Stimulated activated CD8-positive, alpha-beta memory T cell treated with anti-CD3 and anti-CD28 coated beads, Interleukin-15, amount 100 ng/mL, for 48 hours (primary cell): ENCODE data around the gene SAMHD1.
"Not testable (repeated sequence)": the region's sequence is repeated elsewhere in the genome, so short reads cannot be mapped to it uniquely, and the experiment has no call there.

ENCODE experiments used
- DNase-seq, 2 donors: peaks; one replicate each; pipeline ENCODE4 v3.0.0-alpha.2; 2020; ENCODE audit warnings: low read depth in 2 of 2

Gene SAMHD1

GRCh38 chr20:36956016-36956415, 4.5 kb upstream of the SAMHD1 start:
- no peak for DNase-seq

- DNase-seq, result no peak
Measured at GRCh38 chr20:36951979-36952738, 651 bp upstream of the SAMHD1 start.

GRCh38 chr20:36950414-36951197, 902 bp downstream of the SAMHD1 start:
- peak; percentile 17 to 20 for DNase-seq

- DNase-seq, result no peak
Measured at GRCh38 chr20:36941401-36941835, 10.1 kb downstream of the SAMHD1 start.

- no peak for DNase-seq
Measured at GRCh38 chr20:36937402-36937770, 14.1 kb downstream of the SAMHD1 start.

DNA sequence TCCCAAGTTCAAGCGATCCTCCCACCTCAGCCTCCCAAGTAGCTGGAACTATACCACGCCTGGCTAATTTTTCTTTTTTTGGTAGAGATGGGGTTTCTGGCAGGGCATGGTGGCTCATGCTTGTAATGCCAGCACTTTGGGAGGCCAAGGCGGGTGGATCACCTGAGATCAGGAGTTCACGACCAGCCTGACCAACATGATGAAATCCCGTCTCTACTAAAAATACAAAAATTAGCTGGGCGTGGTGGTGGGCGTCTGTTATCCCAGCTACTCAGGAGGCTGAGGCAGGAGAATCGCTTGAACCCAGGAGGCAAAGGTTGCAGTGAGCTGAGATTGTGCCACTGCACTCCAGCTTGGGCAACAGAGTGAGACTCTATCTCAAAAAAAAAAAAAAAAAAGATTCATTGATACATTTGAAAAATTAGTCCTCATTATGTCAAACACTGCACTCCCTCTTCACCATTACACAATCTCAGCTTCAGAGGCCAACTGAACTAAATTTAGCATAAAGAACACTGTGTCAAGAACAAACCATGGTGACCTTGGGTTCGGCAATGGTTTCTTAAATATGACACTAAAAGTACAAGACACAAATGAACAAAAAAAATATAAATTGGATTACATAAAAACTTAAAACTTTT, 14.6 kb downstream of the SAMHD1 start:
- not testable (repeated sequence) for DNase-seq

DNA sequence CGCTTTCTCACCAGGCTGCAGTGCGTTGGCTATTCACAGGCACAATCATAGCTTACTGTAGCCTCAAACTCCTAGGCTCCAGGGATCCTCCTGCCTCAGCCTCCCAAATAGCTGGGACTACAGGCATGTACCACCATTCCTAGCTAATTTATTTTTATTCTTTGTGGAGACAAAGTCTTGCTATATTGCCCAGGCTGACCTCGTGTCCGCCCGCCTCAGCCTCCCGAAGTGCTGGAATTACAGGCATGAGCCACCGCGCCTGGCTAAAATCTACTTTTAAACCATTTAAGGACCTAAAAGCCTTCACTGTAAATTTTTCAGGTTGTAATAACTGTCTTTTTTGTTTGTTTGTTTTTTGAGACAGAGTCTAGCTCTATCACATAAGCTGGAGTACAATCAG, 15.2 kb downstream of the SAMHD1 start:
- DNase-seq, result no peak

GRCh38 chr20:36933571-36933970, 17.9 kb downstream of the SAMHD1 start:
- DNase-seq, result not testable (repeated sequence)

DNA sequence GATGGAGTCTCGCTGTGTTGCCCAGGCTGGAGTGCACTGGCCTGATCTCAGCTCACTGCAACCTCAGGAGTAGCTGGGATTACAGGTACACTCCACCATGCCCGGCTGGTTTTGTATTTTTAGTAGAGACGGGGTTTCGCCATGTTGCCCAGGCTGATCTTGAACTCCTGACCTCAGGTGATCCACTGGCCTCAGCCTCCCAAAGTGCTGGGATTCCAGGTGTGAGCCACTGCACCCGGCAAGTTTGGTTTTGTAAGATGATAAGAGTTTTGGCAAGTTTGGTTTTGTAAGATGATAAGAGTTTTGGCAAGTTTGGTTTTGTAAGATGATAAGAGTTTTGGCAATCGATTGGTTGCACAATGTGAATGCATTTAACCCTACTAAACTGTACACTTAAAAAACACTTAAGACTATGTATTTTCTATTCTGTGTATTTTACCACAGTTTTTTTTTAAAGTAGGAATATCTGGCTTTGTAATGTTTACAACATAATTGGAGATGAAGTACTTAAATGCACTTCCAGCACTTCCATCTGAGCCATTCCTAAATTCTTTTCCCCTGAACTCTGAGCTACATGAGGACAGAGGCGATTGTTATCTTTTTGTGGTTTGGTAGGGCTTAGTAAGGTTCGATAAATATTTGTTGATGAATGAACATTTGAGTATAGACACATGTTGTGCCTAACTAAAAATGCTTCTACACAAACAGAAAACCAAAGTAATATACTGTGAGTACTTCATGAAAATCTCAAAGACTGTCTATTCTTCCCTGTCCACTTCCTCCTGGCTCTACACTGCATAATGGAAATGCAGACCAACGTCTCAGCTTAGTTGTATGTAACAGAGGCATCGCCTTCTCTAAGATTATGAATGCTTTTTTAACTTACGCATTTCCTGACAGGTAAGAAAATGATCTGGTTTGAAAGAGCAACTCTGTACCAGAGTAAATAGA, 18.8 kb downstream of the SAMHD1 start:
- DNase-seq, result no peak

DNA sequence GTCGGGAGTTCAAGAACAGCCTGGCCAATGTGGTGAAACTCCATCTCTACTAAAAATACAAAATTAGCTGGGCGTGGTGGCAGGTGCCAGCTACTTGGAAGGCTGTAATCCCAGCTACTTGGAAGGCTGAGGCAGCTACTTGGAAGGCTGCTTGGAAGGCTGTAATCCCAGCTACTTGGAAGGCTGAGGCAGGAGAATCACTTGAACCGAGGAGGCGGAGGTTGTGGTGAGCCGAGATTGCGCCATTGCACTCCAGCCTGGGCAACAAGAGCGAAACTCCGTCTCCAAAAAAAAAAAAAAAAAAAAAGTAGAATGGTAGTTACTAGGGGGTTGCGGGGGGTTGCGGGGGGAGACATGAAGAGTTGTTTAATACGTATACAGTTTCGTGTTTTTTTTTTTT, 19.4 kb downstream of the SAMHD1 start:
- DNase-seq, result not testable (repeated sequence)

- DNase-seq, result no peak
Measured at GRCh38 chr20:36929691-36930090, 21.8 kb downstream of the SAMHD1 start.

DNA sequence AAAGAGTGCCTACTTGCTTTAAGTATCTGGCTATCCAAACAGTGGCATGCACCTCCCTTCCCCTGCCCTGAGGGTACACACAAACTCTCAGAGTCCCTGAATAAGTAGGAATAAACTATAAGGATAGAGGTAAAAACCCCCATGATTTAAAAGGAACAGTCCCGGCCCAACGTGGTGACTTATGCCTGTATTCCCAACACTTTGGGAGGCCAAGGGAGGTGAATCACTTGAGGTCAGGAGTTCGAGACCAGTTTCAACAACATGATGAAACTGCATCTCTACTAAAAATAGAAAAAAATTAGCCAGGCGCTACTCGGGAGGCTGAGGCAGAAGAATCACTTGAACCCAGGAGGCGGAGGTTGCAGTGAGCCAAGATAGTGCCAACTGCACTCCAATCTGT, 22.2 kb downstream of the SAMHD1 start:
- DNase-seq, result no peak

DNA sequence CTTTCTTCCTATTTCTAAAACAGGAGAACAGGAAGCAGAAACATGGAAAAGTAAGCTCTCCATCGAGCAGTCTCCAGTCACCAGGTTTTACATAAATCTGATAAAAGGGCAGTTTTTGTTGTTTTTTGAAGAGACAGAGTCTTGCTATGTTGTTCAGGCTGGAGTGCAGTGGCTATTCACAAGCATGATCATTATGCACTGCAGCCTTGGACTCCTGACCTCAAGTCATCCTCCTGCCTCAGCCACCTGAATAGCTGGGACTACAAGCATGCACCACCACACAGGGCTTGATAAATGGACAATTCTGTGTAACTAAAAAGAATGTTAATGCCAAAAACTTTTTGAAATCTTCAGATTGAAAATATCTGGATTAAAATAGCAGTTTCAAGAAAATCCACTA, 23.8 kb downstream of the SAMHD1 start:
- DNase-seq, result no peak

DNA sequence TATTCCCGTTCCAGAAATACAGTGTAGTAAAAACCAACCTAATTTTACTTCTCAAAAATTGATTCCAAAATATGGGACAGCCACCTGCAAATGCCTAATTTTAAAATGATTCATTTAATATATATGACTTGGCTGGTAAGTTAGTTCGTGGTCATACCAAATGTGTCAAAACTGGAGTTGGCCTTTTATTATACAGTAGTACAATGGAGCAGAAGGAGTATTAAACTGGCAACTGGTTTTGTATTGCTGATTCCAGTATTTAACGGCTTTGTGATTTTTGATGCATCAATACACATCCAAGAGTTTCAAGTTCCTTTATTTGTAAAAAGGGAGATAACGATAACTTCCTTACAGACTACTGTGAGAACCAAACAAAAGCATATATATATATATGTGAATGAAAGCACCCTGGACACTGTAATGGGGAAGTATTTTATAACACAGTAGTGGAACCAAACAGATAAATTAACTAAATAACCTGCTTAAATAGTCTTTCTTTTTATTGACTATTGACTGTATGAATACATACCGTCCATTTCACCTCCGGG, 24.8 kb downstream of the SAMHD1 start:
- no peak for DNase-seq

DNA sequence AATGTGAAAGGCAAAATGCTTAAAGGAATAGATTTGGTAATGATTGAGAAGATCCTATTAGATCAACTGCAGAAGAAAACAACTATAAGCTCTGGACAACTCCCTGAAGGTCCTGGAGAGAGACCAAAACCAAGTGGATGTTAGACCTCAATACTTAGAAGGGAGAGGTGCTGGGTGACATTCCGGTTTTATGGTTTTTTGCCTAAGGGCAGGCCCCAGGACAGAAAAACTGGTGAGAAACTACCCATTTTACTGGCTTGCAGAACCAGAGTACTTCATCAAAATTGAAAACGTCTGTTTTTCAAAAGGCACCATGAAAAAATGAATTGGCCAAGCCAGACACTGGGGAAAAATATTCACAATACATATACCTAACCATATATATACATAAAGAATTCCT, 26.3 kb downstream of the SAMHD1 start:
- no peak for DNase-seq

DNA sequence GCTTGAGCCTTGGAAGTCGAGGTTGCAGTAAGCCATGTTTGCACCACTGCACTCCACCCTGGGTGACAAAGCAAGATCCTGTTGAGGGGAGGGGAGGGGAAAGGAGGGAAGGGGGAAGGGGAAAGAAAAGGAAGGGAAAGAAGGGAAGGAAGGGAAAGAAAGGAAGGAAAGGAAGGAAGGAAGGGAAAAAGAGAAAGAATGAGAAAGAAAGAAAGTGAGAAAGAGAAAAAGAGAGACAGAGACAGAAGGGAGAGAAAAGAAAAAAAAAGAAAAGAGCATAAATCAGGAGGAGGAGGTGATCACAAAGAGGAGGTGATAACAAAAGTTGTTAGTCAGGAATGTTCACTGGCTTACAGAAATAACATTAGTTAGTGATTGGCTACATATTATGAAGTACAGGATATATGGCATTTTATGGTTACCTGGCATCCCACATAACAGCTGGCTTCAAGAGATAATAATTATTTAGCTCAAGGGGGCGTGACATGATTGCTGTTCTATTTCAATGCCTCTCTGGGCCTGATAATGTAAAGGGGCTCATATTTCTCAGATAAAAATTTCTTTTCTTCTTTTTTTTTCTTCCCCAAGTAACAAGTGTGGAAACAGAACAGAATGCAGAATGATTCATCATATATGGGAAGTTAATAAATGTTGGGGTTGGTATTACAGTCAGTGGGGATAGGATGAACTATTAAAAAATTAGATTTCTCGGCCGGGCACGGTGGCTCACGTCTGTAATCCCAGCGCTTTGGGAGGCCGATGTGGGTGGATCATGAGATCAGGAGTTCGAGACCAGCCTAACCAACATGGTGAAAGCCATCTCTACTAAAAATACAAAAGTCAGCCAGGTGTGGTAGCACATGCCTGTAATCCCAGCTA, 27.1 kb downstream of the SAMHD1 start:
- DNase-seq, result no peak

DNA sequence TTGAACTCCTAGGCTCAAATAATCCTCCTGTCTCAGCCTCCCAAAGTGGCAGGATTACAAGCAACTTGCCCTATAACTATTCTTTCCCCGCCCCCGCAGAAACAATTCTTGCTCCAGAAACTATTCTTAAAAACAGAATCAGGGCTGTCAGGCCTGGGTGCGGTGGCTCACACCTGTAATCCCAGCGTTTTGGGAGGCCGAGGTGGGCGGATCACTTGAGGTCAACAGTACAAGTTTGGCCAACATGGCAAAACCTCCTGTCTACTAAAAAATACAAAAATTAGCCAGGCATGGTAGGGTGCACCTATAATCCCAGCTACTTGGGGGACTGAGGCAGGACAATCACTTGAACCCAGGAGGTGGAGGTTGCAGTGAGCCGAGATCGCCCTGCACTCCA, 31.2 kb downstream of the SAMHD1 start:
- no peak for DNase-seq

GRCh38 chr20:36919715-36920333, 31.7 kb downstream of the SAMHD1 start:
- DNase-seq, result no peak

DNA sequence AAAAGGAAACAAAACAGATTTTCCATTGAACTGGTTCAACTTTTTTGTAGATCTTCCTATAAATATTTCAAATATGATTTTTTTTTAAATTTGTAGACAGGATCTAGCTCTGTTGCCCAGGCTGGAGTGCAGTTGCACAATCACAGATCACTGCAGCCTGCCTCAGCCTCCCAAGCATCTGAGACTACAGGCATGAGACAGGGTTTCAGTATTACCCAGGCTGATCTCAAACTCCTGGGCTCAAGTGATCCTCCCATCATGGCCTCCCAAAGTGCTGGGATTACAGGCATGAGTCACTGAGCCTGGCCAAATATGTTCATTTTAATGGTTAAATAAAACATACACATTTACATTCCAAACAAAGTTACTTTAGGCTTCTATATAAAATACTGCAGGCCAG, 33.6 kb downstream of the SAMHD1 start:
- no peak for DNase-seq

- DNase-seq, result no peak
Measured at GRCh38 chr20:36917240-36917639, 34.3 kb downstream of the SAMHD1 start.
